ENCODE measurements around the gene TGFBRAP1. TPM values are rescaled to one million over a fixed set of nuclear protein-coding genes. Genes with fewer than 3 reads are reported as not detected.
"Not testable (repeated sequence)": the region's sequence is repeated elsewhere in the genome, so short reads cannot be mapped to it uniquely, and the experiment has no call there.

Gene TGFBRAP1
- total RNA-seq, 4 donors from 2014 or later, result 20.9 to 30.8 (median 23.2) TPM

GRCh38 chr2:105330681-105331375 lies 1.3 kb upstream of the TGFBRAP1 start:
- DNase-seq (ENCODE audit: low spot score in 2 of 2), result no peak
- no peak for TF ChIP-seq CTCF (IDR thresholded peaks at IDR 0.05)
- Histone ChIP-seq H3K36me3 (peaks cover 0 to 13% (median 0%) of the 10 kb centered on the region in 3 donors), H3K27ac (no peak overlapping the region), H3K9me3 (no peaks in the 10 kb centered on the region), H3K27me3 (no peaks in the 10 kb centered on the region), H3K4me3 (no peak overlapping the region), H3K4me1 (peaks cover 0 to 30% (median 10%) of the 10 kb centered on the region in 4 donors)
- 96 to 97% methylated on average over 4 of the region's 4 CpGs for WGBS, 2 donors

- peak overlapping the region in 3 of 4 donors; percentile 78 to 90 (median 80) for H3K27ac ChIP-seq
- no peaks in the 10 kb centered on the region for H3K9me3 ChIP-seq
- peak overlapping the region; percentile 57 to 89 (median 64) for H3K4me3 ChIP-seq
- peaks cover 0 to 8% (median 0%) of the 10 kb centered on the region in 3 donors for H3K36me3 ChIP-seq
- H3K27me3 ChIP-seq, result no peaks in the 10 kb centered on the region
- H3K4me1 ChIP-seq, result peaks cover 0 to 41% (median 14%) of the 10 kb centered on the region in 4 donors
- 2% methylated on average over 8 to 17 of the region's 17 CpGs for WGBS, 2 donors
- TF ChIP-seq EP300 (IDR thresholded peaks at IDR 0.05) (no peak), POLR2A (IDR thresholded peaks at IDR 0.05) (no peak), CTCF (IDR thresholded peaks at IDR 0.05) (no peak)
- no peak for DNase-seq (ENCODE audit: low spot score in 2 of 2)
These were observed 359 bp downstream of the TGFBRAP1 start for GRCh38 chr2:105329197-105329554.

GRCh38 chr2:105328281-105329196 lies 996 bp downstream of the TGFBRAP1 start:
- Histone ChIP-seq H3K27ac (peak overlapping the region in 3 of 4 donors; percentile 78 to 90 (median 80)), H3K4me3 (peak overlapping the region; percentile 57 to 89 (median 64)), H3K36me3 (peaks cover 0 to 1% (median 0%) of the 10 kb centered on the region in 3 donors), H3K4me1 (peaks cover 0 to 42% (median 14%) of the 10 kb centered on the region in 4 donors), H3K27me3 (no peaks in the 10 kb centered on the region), H3K9me3 (no peaks in the 10 kb centered on the region)
- TF ChIP-seq EP300 (IDR thresholded peaks at IDR 0.05) (peak in 1 of 2 donors; percentile 41), POLR2A (IDR thresholded peaks at IDR 0.05) (peak in 1 of 2 donors; percentile 22), CTCF (IDR thresholded peaks at IDR 0.05) (no peak)
- peak in 1 of 2 donors; percentile 36 for DNase-seq (ENCODE audit: low spot score in 2 of 2)
- 29 to 38% methylated on average over 16 of the region's 16 CpGs for WGBS, 2 donors

- Histone ChIP-seq H3K27ac (peak overlapping the region in 2 of 4 donors; percentile 80 to 90), H3K9me3 (no peaks in the 10 kb centered on the region), H3K27me3 (no peaks in the 10 kb centered on the region), H3K4me1 (peaks cover 0 to 48% (median 14%) of the 10 kb centered on the region in 4 donors), H3K4me3 (no peak overlapping the region), H3K36me3 (peaks cover 0 to 6% (median 0%) of the 10 kb centered on the region in 3 donors)
- no peak for TF ChIP-seq EP300 (IDR thresholded peaks at IDR 0.05)
- no peak for TF ChIP-seq POLR2A (IDR thresholded peaks at IDR 0.05)
- no peak for TF ChIP-seq CTCF (IDR thresholded peaks at IDR 0.05)
- DNase-seq (ENCODE audit: low spot score in 2 of 2), result no peak
- WGBS, 2 donors, result 67 to 72% methylated on average over 2 of the region's 2 CpGs
These were observed 1.8 kb downstream of the TGFBRAP1 start for GRCh38 chr2:105327690-105328089.

- H3K9me3 ChIP-seq; H3K27me3 ChIP-seq; DNase-seq (ENCODE audit: low spot score in 2 of 2); H3K27ac ChIP-seq; H3K4me3 ChIP-seq; H3K36me3 ChIP-seq: not testable (repeated sequence)
- 87 to 90% methylated on average over 3 of the region's 3 CpGs for WGBS, 2 donors
- peaks cover 0 to 48% (median 14%) of the 10 kb centered on the region in 4 donors for H3K4me1 ChIP-seq
These were observed 2.3 kb downstream of the TGFBRAP1 start for GRCh38 chr2:105327271-105327670.

All from tibial nerve (tissue), 4 donors.